CD14-positive monocyte (primary cell): ENCODE results near the gene FBLL1. TPM values are rescaled to one million over a fixed set of nuclear protein-coding genes. Genes with fewer than 3 reads are reported as not detected.
"Not testable (repeated sequence)": the region's sequence is repeated elsewhere in the genome, so short reads cannot be mapped to it uniquely, and the experiment has no call there.

Experiments
- DNase-seq, 3 donors: peaks; one replicate each; pipeline ENCODE4 v3.0.0-alpha.2; 2011 to 2022
- H2AFZ ChIP-seq: 2 replicates; pipeline ENCODE4 v1.6.0; 2012; ENCODE audit warnings: mild to moderate bottlenecking, low read depth, low read length, inconsistent platforms; ENCODE audit not compliant: insufficient read depth, poor library complexity, severe bottlenecking
- H3K27ac ChIP-seq, 2 donors: 1 replicate in 1 of 2; 2 replicates in 1 of 2; pipeline ENCODE4 v1.5.1; 2012 to 2013; ENCODE audit warnings: low read length in 2 of 2, control low read depth in 1 of 2, inconsistent platforms in 1 of 2, low read depth in 1 of 2, mild to moderate bottlenecking in 1 of 2
- H3K27me3 ChIP-seq, 2 donors: one replicate each; pipeline versions ENCODE4 v1.6.0 to v1.6.1; 2011 to 2013; ENCODE audit warnings: low read length in 2 of 2; ENCODE audit not compliant: control insufficient read depth in 2 of 2, insufficient read depth in 2 of 2
- H3K36me3 ChIP-seq, 2 donors: replicated peaks in 1 of 2; 1 replicate in 1 of 2; 2 replicates in 1 of 2; pipeline versions ENCODE4 v1.5.1 to v1.6.1; 2012 to 2013; ENCODE audit warnings: low read length in 2 of 2, control low read depth in 1 of 2, inconsistent platforms in 1 of 2, mild to moderate bottlenecking in 1 of 2; ENCODE audit not compliant: insufficient read depth in 2 of 2, control insufficient read depth in 1 of 2
- H3K4me1 ChIP-seq, 2 donors: 1 replicate in 1 of 2; 2 replicates in 1 of 2; pipeline versions ENCODE4 v1.5.1 to v1.6.1; 2012 to 2013; ENCODE audit warnings: low read length in 2 of 2, control low read depth in 1 of 2, inconsistent platforms in 1 of 2, mild to moderate bottlenecking in 1 of 2, moderate library complexity in 1 of 2; ENCODE audit not compliant: insufficient read depth in 2 of 2, control insufficient read depth in 1 of 2
- H3K4me2 ChIP-seq: replicated peaks from 2 replicates; pipeline ENCODE3; 2012; ENCODE audit warnings: low read length, moderate library complexity, mild to moderate bottlenecking; ENCODE audit not compliant: poor library complexity, severe bottlenecking; ENCODE audit errors: extremely low read depth
- H3K4me3 ChIP-seq, 3 experiments: fragments of 200-600 bp in 1 of 3; sonication (generic) in 1 of 3; replicated peaks in 1 of 3; 1 replicate in 2 of 3; 2 replicates in 1 of 3; pipeline ENCODE4 v1.5.1; 2011 to 2013; ENCODE audit warnings: low read length in 3 of 3, mild to moderate bottlenecking in 3 of 3, control low read depth in 2 of 3, low read depth in 2 of 3, inconsistent platforms in 1 of 3, moderate library complexity in 1 of 3
- H3K79me2 ChIP-seq: 2 replicates; pipeline ENCODE4 v1.6.0; 2012; ENCODE audit warnings: mild to moderate bottlenecking, control low read depth, inconsistent platforms, low read length, moderate library complexity; ENCODE audit not compliant: insufficient read depth
- H3K9ac ChIP-seq: 2 replicates; pipeline ENCODE4 v1.6.0; 2017; ENCODE audit warnings: low read length, mild to moderate bottlenecking; ENCODE audit not compliant: insufficient read depth, poor library complexity, severe bottlenecking
- H3K9me3 ChIP-seq, 2 donors: replicated peaks in 1 of 2; 1 replicate in 1 of 2; 2 replicates in 1 of 2; pipeline versions ENCODE4 v1.5.1 to v1.6.1; 2012 to 2013; ENCODE audit warnings: low read length in 2 of 2, control low read depth in 1 of 2; ENCODE audit not compliant: control insufficient read depth in 1 of 2, insufficient read depth in 1 of 2
- H4K20me1 ChIP-seq: 2 replicates; pipeline ENCODE4 v1.6.0; 2012; ENCODE audit warnings: mild to moderate bottlenecking, low read length, control low read depth, moderate library complexity; ENCODE audit not compliant: insufficient read depth
- H3K27ac Mint-ChIP-seq, 7 donors: one replicate each; pipeline ENCODE4 v1.8.0; 2020; ENCODE audit warnings: mild to moderate bottlenecking in 7 of 7, mixed read lengths in 7 of 7, moderate library complexity in 6 of 7, inconsistent platforms in 2 of 7
- H3K27me3 Mint-ChIP-seq, 3 donors: one replicate each; pipeline ENCODE4 v1.8.0; 2021 to 2022; ENCODE audit warnings: low read depth in 3 of 3, mild to moderate bottlenecking in 3 of 3, mixed read lengths in 3 of 3, moderate library complexity in 3 of 3, inconsistent platforms in 1 of 3
- H3K36me3 Mint-ChIP-seq, 2 donors: one replicate each; pipeline ENCODE4 v1.8.0; 2020; ENCODE audit warnings: mixed read lengths in 2 of 2, inconsistent platforms in 1 of 2, mild to moderate bottlenecking in 1 of 2
- H3K4me1 Mint-ChIP-seq: one replicate; pipeline ENCODE4 v1.8.0; 2020; ENCODE audit warnings: mild to moderate bottlenecking, mixed read lengths
- H3K4me3 Mint-ChIP-seq, 2 donors: one replicate each; pipeline ENCODE4 v1.8.0; 2020; ENCODE audit warnings: mild to moderate bottlenecking in 2 of 2, mixed read lengths in 2 of 2, moderate library complexity in 1 of 2
- H3K9me3 Mint-ChIP-seq, 7 donors: one replicate each; pipeline ENCODE4 v1.8.0; 2020 to 2022; ENCODE audit warnings: mixed read lengths in 7 of 7, mild to moderate bottlenecking in 6 of 7, moderate library complexity in 6 of 7, inconsistent platforms in 2 of 7
- CTCF ChIP-seq: fragments of 200-600 bp; IDR thresholded peaks from one replicate; pipeline ENCODE4 v1.8.0; 2022; ENCODE audit warnings: antibody characterized with exemption, mild to moderate bottlenecking
- WGBS: methylation state at CpG from one replicate; pipeline ENCODE4 v1.1.5; 2013; ENCODE audit warnings: missing lambda C conversion rate; ENCODE audit not compliant: insufficient coverage; 5-methylcytosine and 5-hydroxymethylcytosine counted together
- intact Hi-C, 2 donors: fragments of 100-400 bp; cut with micrococcal nuclease; formaldehyde crosslinking; loops; one replicate each; pipeline versions ENCODE4 v1.15.0 to v1.15.1; 2023
- polyA plus RNA-seq, 3 donors: library from polyadenylated mRNA; depleted of rRNA in 1 of 3; unstranded in 2 of 3; stranded (reverse) in 1 of 3; fragments of 300-500 nt in 2 of 3; fragments of >200 nt in 1 of 3; fragmentation: Illumina TruSeq in 2 of 3; gene quantifications; 1 replicate in 2 of 3; 2 replicates in 1 of 3; pipeline ENCODE4 v1.2.3, GENCODE V29; 2012 to 2021

The FBLL1 gene
- polyA plus RNA-seq, 3 donors: 0.08 TPM; not detected in 2

GRCh38 chr5:168568738-168569137, 39.6 kb downstream of the FBLL1 start:
- Mint-ChIP-seq H3K36me3 (peaks cover 43% of the 10 kb centered on the region in 2 donors), H3K9me3 (peaks cover 0 to 3% (median 0%) of the 10 kb centered on the region in 7 donors), H3K27me3 (no peaks in the 10 kb centered on the region), H3K27ac (no peak overlapping the region), H3K4me3 (no peak overlapping the region), H3K4me1 (no peaks in the 10 kb centered on the region)
- H3K4me3 ChIP-seq: no peak overlapping the region
- no peaks in the 10 kb centered on the region for H3K4me1 ChIP-seq
- H3K9me3 ChIP-seq: no peaks in the 10 kb centered on the region
- intact Hi-C loops: no loop called here
- DNase-seq: no peak
- peaks cover 24 to 52% of the 10 kb centered on the region in 2 donors for H3K36me3 ChIP-seq
- peaks cover 53% of the 10 kb centered on the region for H3K79me2 ChIP-seq
- no peak overlapping the region for H3K9ac ChIP-seq
- no peaks in the 10 kb centered on the region for H3K27me3 ChIP-seq
- no peak for TF ChIP-seq CTCF
- no peak overlapping the region for H2AFZ ChIP-seq
- H3K4me2 ChIP-seq: no peak overlapping the region
- no CpG with 5 or more reads among the region's 6 CpGs for WGBS
- peaks cover 60% of the 10 kb centered on the region for H4K20me1 ChIP-seq
- no peak overlapping the region for H3K27ac ChIP-seq

- H3K4me3 ChIP-seq: no peak overlapping the region
- no peaks in the 10 kb centered on the region for H3K9me3 ChIP-seq
- H3K27ac ChIP-seq: no peak overlapping the region
- H3K36me3 ChIP-seq: peaks cover 14 to 34% of the 10 kb centered on the region in 2 donors
- H3K27me3 Mint-ChIP-seq: no peaks in the 10 kb centered on the region
- no peaks in the 10 kb centered on the region for H3K4me1 ChIP-seq
- H3K4me3 Mint-ChIP-seq: no peak overlapping the region
- H3K27ac Mint-ChIP-seq: peak overlapping the region in 1 of 7 donors; percentile 33
- H3K4me1 Mint-ChIP-seq: peaks cover 2% of the 10 kb centered on the region
- H3K79me2 ChIP-seq: peaks cover 69% of the 10 kb centered on the region
- TF ChIP-seq CTCF: no peak
- no peak overlapping the region for H3K4me2 ChIP-seq
- H4K20me1 ChIP-seq: peaks cover 73% of the 10 kb centered on the region
- no CpG with 5 or more reads among the region's 11 CpGs for WGBS
- intact Hi-C loops: no loop called here
- peaks cover 30 to 36% of the 10 kb centered on the region in 2 donors for H3K36me3 Mint-ChIP-seq
- H2AFZ ChIP-seq: no peak overlapping the region
- no peak for DNase-seq
- H3K9ac ChIP-seq: no peak overlapping the region
- peaks cover 0 to 5% (median 0%) of the 10 kb centered on the region in 7 donors for H3K9me3 Mint-ChIP-seq
- H3K27me3 ChIP-seq: no peaks in the 10 kb centered on the region
Observed at GRCh38 chr5:168570490-168571328, 41.6 kb downstream of the FBLL1 start.

- peaks cover 86% of the 10 kb centered on the region for H3K79me2 ChIP-seq
- H3K9me3 Mint-ChIP-seq, H3K4me3 Mint-ChIP-seq, H3K9me3 ChIP-seq, H3K27ac ChIP-seq, H3K4me3 ChIP-seq, H3K9ac ChIP-seq, H3K27me3 ChIP-seq, intact Hi-C loops, H3K4me2 ChIP-seq, H3K27ac Mint-ChIP-seq, DNase-seq, H2AFZ ChIP-seq, H3K36me3 ChIP-seq, H3K27me3 Mint-ChIP-seq: not testable (repeated sequence)
- peaks cover 24% of the 10 kb centered on the region for H3K4me1 Mint-ChIP-seq
- peaks cover 74% of the 10 kb centered on the region for H4K20me1 ChIP-seq
- peaks cover 12 to 15% of the 10 kb centered on the region in 2 donors for H3K4me1 ChIP-seq
- no CpG with 5 or more reads among the region's 3 CpGs for WGBS
- H3K36me3 Mint-ChIP-seq: peaks cover 12 to 14% of the 10 kb centered on the region in 2 donors
Observed at GRCh38 chr5:168573663-168574062, 44.6 kb downstream of the FBLL1 start.
